H9 (cell line): Measurements from ENCODE around the gene CNTN3. TPM values are rescaled to one million over a fixed set of nuclear protein-coding genes. Genes with fewer than 3 reads are reported as not detected.

ENCODE experiments used
- DNase-seq: peaks from one replicate; pipeline ENCODE4 v3.0.0-alpha.2; 2017
- H2AFZ ChIP-seq: one replicate; pipeline ENCODE4 v1.6.1; 2013; ENCODE audit warnings: mild to moderate bottlenecking, low read length, control low read depth, moderate library complexity
- H2AK5ac ChIP-seq: 2 replicates; pipeline ENCODE4 v1.6.1; 2013; ENCODE audit warnings: low read length, control low read depth, mixed read lengths; ENCODE audit not compliant: insufficient read length
- H2BK120ac ChIP-seq: one replicate; pipeline ENCODE4 v1.6.1; 2013; ENCODE audit warnings: low read depth, mild to moderate bottlenecking, low read length, control low read depth, inconsistent platforms; ENCODE audit not compliant: poor library complexity, severe bottlenecking
- H2BK12ac ChIP-seq: 2 replicates; pipeline ENCODE4 v1.6.1; 2013; ENCODE audit warnings: low read length, control low read depth, mixed read lengths, low read depth; ENCODE audit not compliant: insufficient read length
- H2BK15ac ChIP-seq: 2 replicates; pipeline ENCODE4 v1.6.1; 2013; ENCODE audit warnings: low read depth, low read length, control low read depth
- H2BK20ac ChIP-seq: one replicate; pipeline ENCODE4 v1.6.1; 2013; ENCODE audit warnings: low read depth, mild to moderate bottlenecking, low read length, control low read depth, inconsistent platforms; ENCODE audit not compliant: poor library complexity, severe bottlenecking
- H2BK5ac ChIP-seq: 2 replicates; pipeline ENCODE4 v1.6.1; 2013; ENCODE audit warnings: low read length, control low read depth, mixed read lengths; ENCODE audit not compliant: insufficient read length
- H3K14ac ChIP-seq: 2 replicates; pipeline ENCODE4 v1.6.1; 2013; ENCODE audit warnings: low read length, control low read depth; ENCODE audit not compliant: insufficient read depth
- H3K18ac ChIP-seq: 2 replicates; pipeline ENCODE4 v1.6.1; 2013; ENCODE audit warnings: low read depth, mild to moderate bottlenecking, mixed read lengths, low read length, control low read depth; ENCODE audit not compliant: insufficient read length
- H3K23ac ChIP-seq: 2 replicates; pipeline ENCODE4 v1.6.1; 2013; ENCODE audit warnings: low read length, control low read depth, mixed read lengths, low read depth; ENCODE audit not compliant: insufficient read length
- H3K23me2 ChIP-seq: 2 replicates; pipeline ENCODE4 v1.6.1; 2013; ENCODE audit warnings: low read depth, mild to moderate bottlenecking, mixed read lengths, low read length, control low read depth; ENCODE audit not compliant: insufficient read length, poor library complexity, severe bottlenecking
- H3K27ac ChIP-seq: 2 replicates; pipeline ENCODE4 v1.5.1; 2013; ENCODE audit warnings: low read length, control low read depth, mixed read lengths, low read depth; ENCODE audit not compliant: insufficient read length
- H3K27me3 ChIP-seq: 2 replicates; pipeline ENCODE4 v1.6.1; 2013; ENCODE audit warnings: low read length, control low read depth, inconsistent platforms; ENCODE audit not compliant: insufficient read depth
- H3K4ac ChIP-seq: 2 replicates; pipeline ENCODE4 v1.6.1; 2013; ENCODE audit warnings: low read depth, mild to moderate bottlenecking, control low read depth, inconsistent platforms, low read length, moderate library complexity
- H3K4me1 ChIP-seq: 2 replicates; pipeline ENCODE4 v1.6.1; 2013; ENCODE audit warnings: low read length, control low read depth, inconsistent platforms; ENCODE audit not compliant: insufficient read depth
- H3K4me2 ChIP-seq: 2 replicates; pipeline ENCODE4 v1.6.1; 2013; ENCODE audit warnings: low read length, control low read depth, mixed read lengths; ENCODE audit not compliant: insufficient read length, insufficient read depth
- H3K56ac ChIP-seq: 2 replicates; pipeline ENCODE4 v1.6.1; 2013; ENCODE audit warnings: low read depth, mild to moderate bottlenecking, mixed read lengths, low read length, control low read depth; ENCODE audit not compliant: insufficient read length
- H3K79me1 ChIP-seq: 2 replicates; pipeline ENCODE4 v1.6.1; 2013; ENCODE audit warnings: low read depth, mild to moderate bottlenecking, moderate library complexity, low read length, control low read depth, inconsistent platforms; ENCODE audit not compliant: insufficient read depth, poor library complexity, severe bottlenecking
- H3K79me2 ChIP-seq: 2 replicates; pipeline ENCODE4 v1.6.1; 2013; ENCODE audit warnings: low read length, control low read depth, inconsistent platforms; ENCODE audit not compliant: insufficient read depth
- H3K9ac ChIP-seq: 2 replicates; pipeline ENCODE4 v1.6.1; 2013; ENCODE audit warnings: low read length, control low read depth, mixed read lengths; ENCODE audit not compliant: insufficient read length; ENCODE audit errors: extremely low read depth
- H3K9me3 ChIP-seq: one replicate; pipeline ENCODE4 v1.6.1; 2013; ENCODE audit warnings: low read depth, low read length, inconsistent platforms; ENCODE audit not compliant: control insufficient read depth
- H3T11ph ChIP-seq: one replicate; pipeline ENCODE4 v1.6.1; 2013; ENCODE audit warnings: mild to moderate bottlenecking, low read length, control low read depth, inconsistent platforms
- H4K20me1 ChIP-seq: one replicate; pipeline ENCODE4 v1.6.1; 2013; ENCODE audit not compliant: control insufficient read depth, insufficient read length, insufficient read depth
- H4K5ac ChIP-seq: 2 replicates; pipeline ENCODE4 v1.6.1; 2013; ENCODE audit warnings: low read depth, mild to moderate bottlenecking, mixed read lengths, low read length, control low read depth; ENCODE audit not compliant: insufficient read length
- H4K8ac ChIP-seq: replicated peaks from 2 replicates; pipeline ENCODE4 v1.6.1; 2013; ENCODE audit warnings: low read length, control low read depth, mixed read lengths, low read depth; ENCODE audit not compliant: insufficient read length
- H4K91ac ChIP-seq: 2 replicates; pipeline ENCODE4 v1.6.1; 2013; ENCODE audit warnings: low read depth, mild to moderate bottlenecking, moderate library complexity, mixed read lengths, low read length, control low read depth; ENCODE audit not compliant: insufficient read length
- H3K27ac Mint-ChIP-seq, 3 experiments: 2 replicates in 2 of 3; 3 replicates in 1 of 3; pipeline ENCODE4 v1.8.0; 2020 to 2021; ENCODE audit warnings: mixed read lengths in 3 of 3, mild to moderate bottlenecking in 1 of 3, moderate library complexity in 1 of 3
- H3K27me3 Mint-ChIP-seq: 2 replicates; pipeline ENCODE4 v1.8.0; 2021; ENCODE audit warnings: low read depth, mild to moderate bottlenecking, moderate library complexity, mixed read lengths
- H3K36me3 Mint-ChIP-seq, 3 experiments: 2 replicates in 2 of 3; 3 replicates in 1 of 3; pipeline ENCODE4 v1.8.0; 2020 to 2021; ENCODE audit warnings: low read depth in 3 of 3, mixed read lengths in 3 of 3; ENCODE audit not compliant: insufficient read depth in 1 of 3
- H3K4me1 Mint-ChIP-seq, 2 experiments: 2 replicates each; pipeline ENCODE4 v1.8.0; 2020; ENCODE audit warnings: mixed read lengths in 2 of 2
- H3K4me3 Mint-ChIP-seq, 2 experiments: 2 replicates in 1 of 2; 3 replicates in 1 of 2; pipeline ENCODE4 v1.8.0; 2020 to 2021; ENCODE audit warnings: mild to moderate bottlenecking in 2 of 2, mixed read lengths in 2 of 2, moderate library complexity in 1 of 2
- H3K9me3 Mint-ChIP-seq, 2 experiments: 2 replicates in 1 of 2; 3 replicates in 1 of 2; pipeline ENCODE4 v1.8.0; 2020; ENCODE audit warnings: mild to moderate bottlenecking in 2 of 2, mixed read lengths in 2 of 2, moderate library complexity in 1 of 2
- CTCF ChIP-seq: fragments of 200-600 bp; sonication (generic); conservative IDR thresholded peaks from 3 replicates; pipeline ENCODE4 v1.8.0; 2021; ENCODE audit warnings: antibody characterized with exemption, mild to moderate bottlenecking
- WGBS: extraction: QIAGEN DNeasy Blood & Tissue Kit; methylation state at CpG from one replicate; pipeline ENCODE4 v1.1.7; 2013; ENCODE audit warnings: missing lambda C conversion rate, low lambda C conversion rate, mixed read lengths; ENCODE audit not compliant: insufficient read length; ENCODE audit errors: extremely low coverage; 5-methylcytosine and 5-hydroxymethylcytosine counted together
- total RNA-seq: library from RNA; stranded (reverse); gene quantifications from 2 replicates; pipeline ENCODE4 v1.2.1, GENCODE V29; 2021

Gene CNTN3
- total RNA-seq, 1 experiment from 2014 or later, result not detected

GRCh38 chr3:74571118-74571517 lies 43.3 kb downstream of the CNTN3 start:
- no peaks in the 10 kb centered on the region for H4K20me1 ChIP-seq
- H3K14ac ChIP-seq, result no peak overlapping the region
- no peak overlapping the region for H3K56ac ChIP-seq
- H3K9ac ChIP-seq, result no peak overlapping the region
- no peaks in the 10 kb centered on the region; a peak in 1 of 7 replicates for H3K36me3 Mint-ChIP-seq
- no peaks in the 10 kb centered on the region for H3K23me2 ChIP-seq
- no peak overlapping the region for H2BK20ac ChIP-seq
- H3K9me3 ChIP-seq, result no peaks in the 10 kb centered on the region
- TF ChIP-seq CTCF, result no peak
- H3K4me3 Mint-ChIP-seq, result no peak overlapping the region
- H3K4ac ChIP-seq, result no peak overlapping the region
- no peak overlapping the region for H3K27ac Mint-ChIP-seq
- H2BK15ac ChIP-seq, result no peak overlapping the region
- no peaks in the 10 kb centered on the region for H3K27me3 ChIP-seq
- no peak for DNase-seq
- H3K4me2 ChIP-seq, result no peak overlapping the region
- H3K79me2 ChIP-seq, result no peaks in the 10 kb centered on the region
- no peak overlapping the region for H2BK12ac ChIP-seq
- H3K4me1 ChIP-seq, result no peaks in the 10 kb centered on the region
- no peak overlapping the region for H4K8ac ChIP-seq
- H3K79me1 ChIP-seq, result no peaks in the 10 kb centered on the region
- H2AFZ ChIP-seq, result no peak overlapping the region
- H3T11ph ChIP-seq, result no peak overlapping the region
- H2BK120ac ChIP-seq, result no peak overlapping the region
- no peaks in the 10 kb centered on the region for H3K4me1 Mint-ChIP-seq
- no peak overlapping the region for H4K5ac ChIP-seq
- peaks cover 0 to 2% of the 10 kb centered on the region in 2 experiments; a peak in 2 of 5 replicates for H3K9me3 Mint-ChIP-seq
- H4K91ac ChIP-seq, result no peak overlapping the region
- H3K23ac ChIP-seq, result no peak overlapping the region
- no peak overlapping the region for H2BK5ac ChIP-seq
- no peak overlapping the region for H3K18ac ChIP-seq
- no CpG with 5 or more reads among the region's 4 CpGs for WGBS
- peaks cover 3% of the 10 kb centered on the region; the same call in 1 of the 2 replicates for H3K27me3 Mint-ChIP-seq
- H3K27ac ChIP-seq, result no peak overlapping the region
- H2AK5ac ChIP-seq, result no peak overlapping the region
